Liver (tissue), 9 donors: ENCODE data around the gene FLNC. TPM values are rescaled to one million over a fixed set of nuclear protein-coding genes. Genes with fewer than 3 reads are reported as not detected.

ENCODE experiments used
- DNase-seq: peaks from one replicate; pipeline ENCODE4 v3.0.0-alpha.2; 2017; ENCODE audit warnings: low spot score
- H3K27ac ChIP-seq, 2 donors: one replicate each; pipeline ENCODE4 v1.7.0; 2013; ENCODE audit warnings: inconsistent platforms in 2 of 2, low read length in 2 of 2, control low read depth in 1 of 2, low read depth in 1 of 2, mild to moderate bottlenecking in 1 of 2
- H3K27me3 ChIP-seq, 4 donors: one replicate each; pipeline versions ENCODE4 v1.6.1 to v1.7.0; 2013; ENCODE audit warnings: low read length in 3 of 4, inconsistent platforms in 1 of 4, mild to moderate bottlenecking in 1 of 4, moderate library complexity in 1 of 4; ENCODE audit not compliant: control insufficient read depth in 4 of 4, insufficient read depth in 4 of 4
- H3K36me3 ChIP-seq, 4 donors: one replicate each; pipeline versions ENCODE4 v1.6.1 to v1.7.0; 2013; ENCODE audit warnings: low read length in 3 of 4, mild to moderate bottlenecking in 3 of 4, low read depth in 1 of 4, moderate library complexity in 1 of 4; ENCODE audit not compliant: control insufficient read depth in 4 of 4, insufficient read depth in 3 of 4
- H3K4me1 ChIP-seq, 4 donors: one replicate each; pipeline versions ENCODE4 v1.6.1 to v1.7.0; 2013; ENCODE audit warnings: low read length in 3 of 4, mild to moderate bottlenecking in 3 of 4, moderate library complexity in 1 of 4; ENCODE audit not compliant: control insufficient read depth in 4 of 4, insufficient read depth in 4 of 4
- H3K4me3 ChIP-seq, 3 donors: one replicate each; pipeline versions ENCODE4 v1.6.1 to v1.7.0; 2013; ENCODE audit warnings: low read length in 3 of 3, control low read depth in 1 of 3, low read depth in 1 of 3, mild to moderate bottlenecking in 1 of 3
- H3K9ac ChIP-seq, 2 donors: one replicate each; pipeline ENCODE4 v1.7.0; 2013; ENCODE audit warnings: low read length in 2 of 2, mild to moderate bottlenecking in 2 of 2, moderate library complexity in 2 of 2, control low read depth in 1 of 2, low read depth in 1 of 2
- H3K9me3 ChIP-seq, 4 donors: one replicate each; pipeline versions ENCODE4 v1.6.1 to v1.7.0; 2013; ENCODE audit warnings: low read length in 3 of 4; ENCODE audit not compliant: control insufficient read depth in 4 of 4
- ATF3 ChIP-seq: IDR thresholded peaks from 2 replicates; pipeline ENCODE4 v1.6.1; 2016; ENCODE audit warnings: antibody characterized with exemption
- CTCF ChIP-seq: fragments of 150-350 bp; IDR thresholded peaks from 2 replicates; pipeline ENCODE4 v1.5.1; 2017; ENCODE audit warnings: improper control_type of control experiment, low read depth, low read length; ENCODE audit not compliant: missing input control
- EGR1 ChIP-seq, 2 donors: IDR thresholded peaks; 2 replicates each; pipeline ENCODE4 v1.6.1; 2016 to 2018; ENCODE audit warnings: antibody characterized with exemption in 2 of 2, low read depth in 2 of 2
- FOXA1 ChIP-seq: IDR thresholded peaks from 2 replicates; pipeline ENCODE4 v1.6.1; 2016; ENCODE audit warnings: antibody characterized with exemption
- FOXA2 ChIP-seq: IDR thresholded peaks from 2 replicates; pipeline ENCODE4 v1.6.1; 2016; ENCODE audit warnings: antibody characterized with exemption
- GABPA ChIP-seq, 2 donors: IDR thresholded peaks in 1 of 2; conservative IDR thresholded peaks in 1 of 2; 2 replicates each; pipeline ENCODE4 v1.6.1; 2016; ENCODE audit warnings: antibody characterized with exemption in 2 of 2, mild to moderate bottlenecking in 1 of 2, moderate library complexity in 1 of 2
- HNF4A ChIP-seq, 2 donors: conservative IDR thresholded peaks; 2 replicates each; pipeline ENCODE4 v1.6.1; 2016; ENCODE audit warnings: antibody characterized with exemption in 2 of 2, mild to moderate bottlenecking in 2 of 2
- HNF4G ChIP-seq: IDR thresholded peaks from 2 replicates; pipeline ENCODE4 v1.6.1; 2016; ENCODE audit warnings: antibody characterized with exemption
- JUND ChIP-seq, 2 donors: IDR thresholded peaks; 2 replicates each; pipeline ENCODE4 v1.6.1; 2016; ENCODE audit warnings: antibody characterized with exemption in 2 of 2
- MAX ChIP-seq: IDR thresholded peaks from 2 replicates; pipeline ENCODE4 v1.6.1; 2016; ENCODE audit warnings: antibody characterized with exemption
- NR2F2 ChIP-seq: IDR thresholded peaks from 2 replicates; pipeline ENCODE4 v1.6.1; 2016; ENCODE audit warnings: antibody characterized with exemption
- RAD21 ChIP-seq, 2 donors: IDR thresholded peaks; 2 replicates each; pipeline ENCODE4 v1.6.1; 2016; ENCODE audit warnings: antibody characterized with exemption in 2 of 2, mild to moderate bottlenecking in 2 of 2
- REST ChIP-seq: IDR thresholded peaks from 2 replicates; pipeline ENCODE4 v1.6.1; 2016; ENCODE audit warnings: antibody characterized with exemption, mild to moderate bottlenecking
- RXRA ChIP-seq, 2 donors: IDR thresholded peaks; 2 replicates each; pipeline ENCODE4 v1.6.1; 2017 to 2018; ENCODE audit warnings: antibody characterized with exemption in 2 of 2, mild to moderate bottlenecking in 1 of 2
- SP1 ChIP-seq: IDR thresholded peaks from 2 replicates; pipeline ENCODE4 v1.6.1; 2018; ENCODE audit warnings: antibody characterized with exemption, mild to moderate bottlenecking
- TAF1 ChIP-seq: conservative IDR thresholded peaks from 2 replicates; pipeline ENCODE4 v1.6.1; 2016; ENCODE audit warnings: antibody characterized with exemption, mild to moderate bottlenecking
- YY1 ChIP-seq: IDR thresholded peaks from 2 replicates; pipeline ENCODE4 v1.6.1; 2016; ENCODE audit warnings: antibody characterized with exemption, mild to moderate bottlenecking
- ZBTB33 ChIP-seq: IDR thresholded peaks from 2 replicates; pipeline ENCODE4 v1.6.1; 2016; ENCODE audit warnings: antibody characterized with exemption
- WGBS: extraction: QIAGEN DNeasy Blood & Tissue Kit; methylation state at CpG from one replicate; pipeline ENCODE4 v1.1.7; 2013; 5-methylcytosine and 5-hydroxymethylcytosine counted together
- polyA plus RNA-seq, 2 donors: library from polyadenylated mRNA; stranded (reverse) in 1 of 2; unstranded in 1 of 2; fragments of 200-250 nt in 1 of 2; fragments of >200 nt in 1 of 2; fragmentation: Nextera tagmentation in 1 of 2; extraction: Ambion mirVana in 1 of 2; gene quantifications; one replicate each; pipeline versions ENCODE4 v1.2.1 to v1.2.3, GENCODE V29; 2013 to 2015
- total RNA-seq, 2 donors: library from RNA; depleted of rRNA; stranded (reverse); fragments of >200 nt; gene quantifications; one replicate each; pipeline ENCODE4 v1.2.3, GENCODE V29; 2014
- donor health status: healthy.
- donor health status: healthy.
- donor health status: healthy.
- donor health status: healthy.
- donor health status: healthy.

The FLNC gene
- total and polyA plus RNA-seq, 4 donors = 0.03 to 2.3 (median 0.53) TPM

GRCh38 chr7:128831994-128832879, 2.0 kb downstream of the FLNC start:
- peaks cover 0 to 5% (median 0%) of the 10 kb centered on the region in 4 donors for H3K27me3 ChIP-seq
- no peak overlapping the region for H3K27ac ChIP-seq
- DNase-seq = no peak
- H3K4me3 ChIP-seq = no peak overlapping the region
- no peaks in the 10 kb centered on the region for H3K9me3 ChIP-seq
- no peaks in the 10 kb centered on the region for H3K36me3 ChIP-seq
- peaks cover 3 to 13% (median 7%) of the 10 kb centered on the region in 4 donors for H3K4me1 ChIP-seq
- H3K9ac ChIP-seq = no peak overlapping the region
- no peak for TF ChIP-seq REST
- no peak for TF ChIP-seq MAX
- TF ChIP-seq RAD21 (IDR thresholded peaks at IDR 0.05) = no peak
- WGBS = 33% methylated on average over 22 of the region's 22 CpGs

GRCh38 chr7:128832880-128833147, 2.6 kb downstream of the FLNC start:
- no peak overlapping the region for H3K4me3 ChIP-seq
- peaks cover 0 to 5% (median 0%) of the 10 kb centered on the region in 4 donors for H3K27me3 ChIP-seq
- H3K27ac ChIP-seq = no peak overlapping the region
- no peaks in the 10 kb centered on the region for H3K36me3 ChIP-seq
- WGBS = 29% methylated on average over 2 of the region's 2 CpGs
- no peak for DNase-seq
- no peaks in the 10 kb centered on the region for H3K9me3 ChIP-seq
- TF ChIP-seq HNF4A (conservative IDR thresholded peaks at IDR 0.05) (no peak), FOXA2 (no peak), FOXA1 (no peak), TAF1 (no peak), RAD21 (IDR thresholded peaks at IDR 0.05) (no peak), EGR1 (IDR thresholded peaks at IDR 0.05; ENCODE audit: low read depth in 2 of 2) (no peak), ZBTB33 (no peak), NR2F2 (no peak), RXRA (IDR thresholded peaks at IDR 0.05) (no peak), MAX (no peak), CTCF (no peak), YY1 (no peak), HNF4G (no peak), ATF3 (no peak), REST (no peak), SP1 (no peak), GABPA (IDR thresholded peaks at IDR 0.05 in 1 of 2, conservative IDR thresholded peaks at IDR 0.05 in 1 of 2) (no peak), JUND (IDR thresholded peaks at IDR 0.05) (no peak)
- H3K9ac ChIP-seq = no peak overlapping the region
- H3K4me1 ChIP-seq = peaks cover 3 to 13% (median 7%) of the 10 kb centered on the region in 4 donors
